Colonic mucosa (tissue), 4 donors: ENCODE data around the gene PAX5. TPM values are rescaled to one million over a fixed set of nuclear protein-coding genes. Genes with fewer than 3 reads are reported as not detected.

ENCODE experiments used
- DNase-seq: peaks from one replicate; pipeline ENCODE4 v3.0.0-alpha.2; 2020
- H3K27ac ChIP-seq: fragments of 200-600 bp; one replicate; pipeline ENCODE4 v1.8.0; 2021
- H3K27me3 ChIP-seq: fragments of 200-600 bp; one replicate; pipeline ENCODE4 v1.8.0; 2021
- H3K36me3 ChIP-seq: fragments of 200-600 bp; one replicate; pipeline ENCODE4 v1.8.0; 2021
- H3K4me1 ChIP-seq: fragments of 200-600 bp; one replicate; pipeline ENCODE4 v1.8.0; 2021; ENCODE audit warnings: mild to moderate bottlenecking
- H3K4me3 ChIP-seq: fragments of 200-600 bp; one replicate; pipeline ENCODE4 v1.8.0; 2021
- H3K9ac ChIP-seq, 2 donors: one replicate each; pipeline ENCODE4 v1.7.0; 2013; ENCODE audit warnings: control low read depth in 2 of 2, low read depth in 2 of 2, low read length in 2 of 2
- H3K9me3 ChIP-seq: fragments of 200-600 bp; one replicate; pipeline ENCODE4 v1.8.0; 2021
- intact Hi-C: fragments of 100-400 bp; cut with DNase I; formaldehyde crosslinking; loops from one replicate; pipeline ENCODE4 v1.14.1; 2022
- total RNA-seq, 2 donors: library from RNA; stranded (reverse); fragmentation: NEBNext Ultra II Directional in 1 of 2; extraction: Animal tissue kit (Norgen Biotek cat#: 25700) in 1 of 2; gene quantifications; one replicate each; pipeline ENCODE4 v1.2.1, GENCODE V29; 2021
- TF ChIP-seq, protein P1 (sequence below): fragments of 200-600 bp; IDR thresholded peaks from one replicate; pipeline ENCODE4 v1.8.0; 2022; ENCODE audit warnings: antibody characterized with exemption, mild to moderate bottlenecking
- donor health status: healthy.
- donor health status: DM: no; HTN: no; CAD: no.
- donor health status: DM: no; HTN: no; CAD: no.

The PAX5 gene
- total RNA-seq, 2 donors from 2014 or later = 0.08 to 0.32 TPM

GRCh38 chr9:36881743-36882441, 152.2 kb downstream of the PAX5 start:
- intact Hi-C loops = no loop called here
- H3K9me3 ChIP-seq = no peaks in the 10 kb centered on the region
- DNase-seq = no peak
- no peaks in the 10 kb centered on the region for H3K27me3 ChIP-seq
- H3K4me1 ChIP-seq = no peaks in the 10 kb centered on the region
- H3K4me3 ChIP-seq = no peak overlapping the region
- H3K27ac ChIP-seq = no peak overlapping the region
- no peaks in the 10 kb centered on the region for H3K36me3 ChIP-seq
- TF ChIP-seq, protein P1, sequence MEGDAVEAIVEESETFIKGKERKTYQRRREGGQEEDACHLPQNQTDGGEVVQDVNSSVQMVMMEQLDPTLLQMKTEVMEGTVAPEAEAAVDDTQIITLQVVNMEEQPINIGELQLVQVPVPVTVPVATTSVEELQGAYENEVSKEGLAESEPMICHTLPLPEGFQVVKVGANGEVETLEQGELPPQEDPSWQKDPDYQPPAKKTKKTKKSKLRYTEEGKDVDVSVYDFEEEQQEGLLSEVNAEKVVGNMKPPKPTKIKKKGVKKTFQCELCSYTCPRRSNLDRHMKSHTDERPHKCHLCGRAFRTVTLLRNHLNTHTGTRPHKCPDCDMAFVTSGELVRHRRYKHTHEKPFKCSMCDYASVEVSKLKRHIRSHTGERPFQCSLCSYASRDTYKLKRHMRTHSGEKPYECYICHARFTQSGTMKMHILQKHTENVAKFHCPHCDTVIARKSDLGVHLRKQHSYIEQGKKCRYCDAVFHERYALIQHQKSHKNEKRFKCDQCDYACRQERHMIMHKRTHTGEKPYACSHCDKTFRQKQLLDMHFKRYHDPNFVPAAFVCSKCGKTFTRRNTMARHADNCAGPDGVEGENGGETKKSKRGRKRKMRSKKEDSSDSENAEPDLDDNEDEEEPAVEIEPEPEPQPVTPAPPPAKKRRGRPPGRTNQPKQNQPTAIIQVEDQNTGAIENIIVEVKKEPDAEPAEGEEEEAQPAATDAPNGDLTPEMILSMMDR = no peak
- H3K9ac ChIP-seq = no peak overlapping the region

- intact Hi-C loops = no loop called here
- TF ChIP-seq, protein P1 = no peak
- Histone ChIP-seq H3K9me3 (no peaks in the 10 kb centered on the region), H3K27me3 (no peaks in the 10 kb centered on the region), H3K36me3 (no peaks in the 10 kb centered on the region), H3K4me1 (no peaks in the 10 kb centered on the region), H3K4me3 (no peak overlapping the region), H3K9ac (no peak overlapping the region), H3K27ac (no peak overlapping the region)
- no peak for DNase-seq
Measured at GRCh38 chr9:36881316-36881715, 152.8 kb downstream of the PAX5 start.

- no peaks in the 10 kb centered on the region for H3K27me3 ChIP-seq
- intact Hi-C loops = no loop called here
- no peak overlapping the region for H3K4me3 ChIP-seq
- no peak overlapping the region for H3K9ac ChIP-seq
- H3K27ac ChIP-seq = no peak overlapping the region
- no peaks in the 10 kb centered on the region for H3K4me1 ChIP-seq
- DNase-seq = no peak
- no peaks in the 10 kb centered on the region for H3K9me3 ChIP-seq
- H3K36me3 ChIP-seq = no peaks in the 10 kb centered on the region
- TF ChIP-seq, protein P1 = no peak
Measured at GRCh38 chr9:36880075-36880474, 154.0 kb downstream of the PAX5 start.

DNA sequence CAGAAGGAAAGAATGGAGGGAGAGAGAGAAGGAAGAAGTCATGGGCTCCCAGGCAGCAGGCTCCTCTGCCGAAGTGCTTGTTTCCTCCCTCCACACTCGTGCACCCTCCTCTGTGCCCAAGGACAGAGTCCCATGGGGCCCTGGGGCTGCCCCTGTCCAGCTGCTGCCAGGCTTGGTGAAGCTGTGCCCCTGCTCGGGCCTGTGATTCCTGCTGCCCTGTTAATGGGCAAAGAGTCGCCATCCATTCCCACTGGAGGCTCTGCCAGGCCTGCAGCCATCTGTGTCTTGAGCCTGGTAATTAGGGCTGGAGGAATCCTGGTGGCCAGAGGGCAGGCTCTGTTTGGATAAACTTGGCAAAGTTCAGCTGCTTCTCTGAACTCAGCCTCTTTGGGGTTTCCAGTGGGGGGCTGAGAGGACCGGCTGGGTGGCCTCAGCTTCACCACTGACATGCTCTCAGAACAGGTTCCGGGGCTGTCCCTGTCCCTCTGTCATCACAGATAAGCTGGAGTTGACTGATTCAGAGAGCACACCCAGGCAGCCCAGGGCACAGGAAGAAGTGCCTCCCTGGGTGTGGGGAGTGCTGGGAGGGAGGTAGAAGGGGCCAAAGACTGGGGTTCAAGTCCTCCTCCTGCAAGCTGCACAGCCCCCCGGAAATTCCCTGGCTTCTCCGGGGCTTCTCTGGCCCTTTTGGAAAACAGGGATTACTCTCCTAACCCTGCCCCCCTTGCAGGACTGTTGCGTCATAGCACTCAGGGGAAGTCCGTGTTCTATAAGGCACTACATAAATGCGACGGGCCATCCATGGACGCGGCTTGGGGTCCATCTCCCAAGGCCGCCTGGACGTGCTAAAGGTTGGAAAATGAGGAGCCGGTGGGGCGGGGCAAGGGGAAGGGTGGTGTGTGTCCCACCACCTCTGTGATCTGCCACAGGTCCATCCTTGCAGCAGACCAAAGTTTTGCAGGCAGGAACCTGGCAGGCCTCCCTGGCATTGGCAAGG, 154.8 kb downstream of the PAX5 start:
- Histone ChIP-seq H3K4me3 (no peak overlapping the region), H3K27me3 (no peaks in the 10 kb centered on the region), H3K27ac (no peak overlapping the region), H3K9me3 (no peaks in the 10 kb centered on the region), H3K9ac (no peak overlapping the region), H3K4me1 (no peaks in the 10 kb centered on the region), H3K36me3 (no peaks in the 10 kb centered on the region)
- no peak for DNase-seq
- TF ChIP-seq, protein P1 = no peak
- intact Hi-C loops = no loop called here

DNA sequence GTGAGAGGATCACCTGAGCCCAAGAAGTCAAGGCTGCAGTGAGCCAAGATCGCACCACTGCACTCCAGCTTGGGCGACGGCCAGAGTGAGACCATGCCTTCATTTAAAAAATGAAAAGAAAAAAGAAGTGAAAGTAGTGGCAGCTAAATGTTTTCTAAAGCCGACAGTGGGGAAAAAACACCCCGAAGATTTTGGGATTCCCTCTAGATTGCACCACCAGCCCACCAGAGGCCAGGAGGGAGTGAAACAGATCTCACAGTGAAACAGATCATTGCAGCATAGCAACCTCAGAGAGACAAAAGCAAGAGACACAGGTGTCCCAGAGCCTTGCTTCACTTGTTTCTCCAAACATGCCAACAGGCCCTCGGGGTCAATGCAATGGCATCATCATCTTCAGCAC, 156.8 kb downstream of the PAX5 start:
- Histone ChIP-seq H3K27me3 (no peaks in the 10 kb centered on the region), H3K4me1 (no peaks in the 10 kb centered on the region), H3K4me3 (no peak overlapping the region), H3K27ac (no peak overlapping the region), H3K9ac (no peak overlapping the region), H3K9me3 (no peaks in the 10 kb centered on the region), H3K36me3 (no peaks in the 10 kb centered on the region)
- TF ChIP-seq, protein P1 = no peak
- intact Hi-C loops = no loop called here
- no peak for DNase-seq
